DMS79 (cell line): Measurements from ENCODE around the gene PDZD7.
"Not testable (repeated sequence)": the region's sequence is repeated elsewhere in the genome, so short reads cannot be mapped to it uniquely, and the experiment has no call there.

Experiments used
- DNase-seq: peaks from one replicate; lab custom pipeline; 2025; lab: John Stamatoyannopoulos, UW

The PDZD7 gene

DNA sequence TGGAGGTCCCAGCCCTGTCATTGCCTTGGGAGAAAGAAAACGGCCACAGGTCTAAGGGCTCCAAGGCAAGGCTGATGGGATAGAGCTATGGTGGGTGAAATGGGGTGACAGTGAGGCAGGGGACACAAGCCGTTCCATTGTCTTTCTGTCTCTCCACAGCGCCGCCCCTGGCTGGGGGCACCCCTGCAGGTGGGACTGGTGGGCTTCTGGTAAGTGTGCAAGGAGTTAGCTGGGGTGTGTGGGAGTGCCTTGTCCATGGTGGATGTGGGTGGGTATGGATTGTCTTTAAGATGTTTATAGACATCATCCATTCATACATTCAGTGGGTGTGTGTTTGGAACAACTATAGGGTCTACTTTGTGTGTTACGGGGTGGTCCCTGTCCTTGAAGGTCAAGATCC, 7.6 kb upstream of the PDZD7 start:
- DNase-seq: no peak

DNA sequence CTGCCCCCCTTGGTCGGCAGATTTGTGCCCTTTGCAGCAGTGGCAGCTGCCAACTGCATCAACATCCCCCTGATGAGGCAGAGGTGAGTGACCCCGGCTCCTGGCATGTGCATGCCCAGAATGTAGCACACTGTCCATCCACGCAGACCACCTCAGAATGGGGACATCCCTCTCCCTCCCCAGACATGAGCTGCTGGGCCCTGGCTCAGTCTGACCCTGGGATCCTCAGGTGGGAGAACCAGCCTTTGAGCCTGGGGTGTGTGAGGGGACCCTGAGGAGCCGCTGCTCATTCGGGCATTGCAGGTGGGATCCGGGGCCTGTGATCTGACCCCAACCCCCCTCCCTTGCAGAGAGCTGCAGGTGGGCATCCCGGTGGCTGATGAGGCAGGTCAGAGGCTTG, 5.8 kb upstream of the PDZD7 start:
- DNase-seq: no peak

DNA sequence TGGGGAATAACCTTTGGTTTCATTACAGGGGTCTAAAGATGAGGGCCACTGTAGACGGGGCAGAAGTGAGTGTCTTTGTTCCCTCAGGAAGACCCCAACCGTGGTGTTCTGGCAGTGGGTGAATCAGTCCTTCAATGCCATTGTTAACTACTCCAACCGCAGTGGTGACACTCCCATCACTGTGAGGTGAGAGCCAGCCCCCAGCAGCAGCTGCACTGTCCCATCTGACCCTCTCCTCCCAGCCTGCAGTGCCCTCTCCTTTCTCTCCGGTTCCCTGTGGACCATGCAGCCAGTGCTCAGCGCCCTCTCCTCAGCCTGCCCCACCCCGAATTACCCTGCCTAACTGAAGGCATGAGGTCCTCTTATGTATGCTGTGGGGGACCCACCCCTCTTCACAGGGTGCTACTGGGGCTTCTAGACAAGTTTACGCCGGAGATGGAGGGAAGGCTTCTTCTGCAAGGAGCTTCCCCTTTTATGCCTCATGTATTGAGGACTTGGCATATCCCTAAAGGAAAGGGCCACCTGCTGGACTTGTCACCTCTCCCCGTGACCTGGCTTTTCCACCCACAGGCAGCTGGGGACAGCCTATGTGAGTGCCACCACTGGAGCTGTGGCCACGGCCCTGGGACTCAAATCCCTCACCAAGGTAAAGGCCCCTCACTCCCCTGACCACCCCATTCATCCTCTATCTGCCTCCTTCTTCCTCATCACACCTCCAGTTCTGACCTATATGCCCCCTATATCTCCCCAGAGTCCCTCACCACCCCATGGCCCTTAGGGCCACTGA, 5.2 kb upstream of the PDZD7 start:
- no peak for DNase-seq

DNA sequence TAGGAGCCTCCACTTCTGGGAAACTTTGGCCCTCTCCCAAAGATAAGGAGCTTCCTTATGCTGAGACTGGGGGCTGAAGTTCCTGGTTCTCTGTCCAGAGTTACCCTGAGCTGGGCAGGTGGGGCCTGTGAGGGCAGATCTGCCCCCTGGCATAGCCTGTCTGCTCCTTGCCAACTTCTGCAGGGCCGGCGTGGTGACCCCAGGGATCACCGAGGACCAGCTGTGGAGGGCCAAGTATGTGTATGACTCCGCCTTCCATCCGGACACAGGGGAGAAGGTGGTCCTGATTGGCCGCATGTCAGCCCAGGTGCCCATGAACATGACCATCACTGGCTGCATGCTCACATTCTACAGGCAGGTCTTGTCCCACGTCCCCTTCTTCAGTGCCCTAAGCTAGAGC, 4.4 kb upstream of the PDZD7 start:
- DNase-seq: no peak

DNA sequence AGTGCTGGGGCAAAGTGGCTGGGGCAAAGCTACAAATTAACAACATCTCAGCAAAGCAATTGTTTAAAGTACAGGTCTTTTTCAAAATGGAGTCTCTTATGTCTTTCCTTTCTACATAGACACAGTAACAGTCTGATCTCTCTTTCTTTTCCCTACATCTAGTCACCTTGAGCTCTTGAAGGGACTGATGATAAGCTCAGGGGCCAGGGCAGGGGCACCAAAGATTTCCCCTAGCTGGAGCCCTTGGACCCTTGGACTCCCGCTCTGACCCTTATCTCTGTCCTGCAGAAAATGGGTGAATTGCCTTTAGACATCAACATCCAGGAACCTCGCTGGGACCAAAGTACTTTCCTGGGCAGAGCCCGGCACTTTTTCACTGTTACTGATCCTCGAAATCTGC, 3.5 kb upstream of the PDZD7 start:
- DNase-seq: not testable (repeated sequence)

DNA sequence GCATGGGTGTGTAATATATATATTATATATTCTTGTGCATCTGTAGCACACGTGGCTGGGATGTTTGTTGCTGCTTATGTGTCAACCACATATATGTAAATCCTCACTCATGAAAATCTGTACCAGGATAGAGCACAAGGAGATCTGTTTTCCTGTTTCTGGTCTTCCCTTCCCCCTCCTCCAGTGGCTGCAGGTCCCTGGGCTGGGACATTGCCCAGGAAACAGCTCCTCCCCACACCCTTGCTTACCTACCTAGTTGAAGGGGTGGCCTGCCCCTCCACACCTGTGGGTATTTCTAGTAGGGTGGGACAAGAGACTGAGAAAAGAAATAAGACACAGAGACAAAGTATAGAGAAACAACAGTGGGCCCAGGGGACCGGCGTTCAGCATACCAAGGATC, 2.3 kb upstream of the PDZD7 start:
- DNase-seq: no peak

DNA sequence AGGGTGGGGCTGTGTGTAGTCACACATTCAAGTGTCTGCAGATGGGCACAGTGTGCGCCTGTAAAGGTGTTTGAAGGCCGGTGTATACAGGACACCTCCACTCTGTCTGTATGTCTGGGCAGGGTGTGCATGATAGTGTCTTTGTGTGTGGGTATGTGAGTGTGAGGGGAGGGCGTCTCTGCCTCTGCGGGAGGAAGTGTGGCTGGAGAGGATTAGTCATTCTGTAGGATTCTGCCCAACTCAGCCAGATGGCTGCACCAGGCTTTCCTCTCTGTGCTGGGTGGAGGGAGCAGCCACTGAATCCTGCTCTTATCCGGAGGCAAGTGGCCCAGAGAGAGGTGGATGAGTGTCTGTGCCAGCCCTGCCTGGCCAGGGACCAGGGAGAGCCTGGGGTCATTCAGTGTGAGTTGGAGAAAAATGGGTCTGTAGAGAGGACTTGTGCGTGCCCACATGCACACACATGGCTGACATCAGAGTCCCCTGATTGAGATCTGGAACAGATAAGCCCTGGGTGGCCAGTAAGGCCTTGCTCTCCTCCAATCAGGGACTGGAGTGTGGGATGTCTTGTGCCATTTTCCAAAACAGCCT, 1.8 kb upstream of the PDZD7 start:
- DNase-seq: peak; percentile 4

DNA sequence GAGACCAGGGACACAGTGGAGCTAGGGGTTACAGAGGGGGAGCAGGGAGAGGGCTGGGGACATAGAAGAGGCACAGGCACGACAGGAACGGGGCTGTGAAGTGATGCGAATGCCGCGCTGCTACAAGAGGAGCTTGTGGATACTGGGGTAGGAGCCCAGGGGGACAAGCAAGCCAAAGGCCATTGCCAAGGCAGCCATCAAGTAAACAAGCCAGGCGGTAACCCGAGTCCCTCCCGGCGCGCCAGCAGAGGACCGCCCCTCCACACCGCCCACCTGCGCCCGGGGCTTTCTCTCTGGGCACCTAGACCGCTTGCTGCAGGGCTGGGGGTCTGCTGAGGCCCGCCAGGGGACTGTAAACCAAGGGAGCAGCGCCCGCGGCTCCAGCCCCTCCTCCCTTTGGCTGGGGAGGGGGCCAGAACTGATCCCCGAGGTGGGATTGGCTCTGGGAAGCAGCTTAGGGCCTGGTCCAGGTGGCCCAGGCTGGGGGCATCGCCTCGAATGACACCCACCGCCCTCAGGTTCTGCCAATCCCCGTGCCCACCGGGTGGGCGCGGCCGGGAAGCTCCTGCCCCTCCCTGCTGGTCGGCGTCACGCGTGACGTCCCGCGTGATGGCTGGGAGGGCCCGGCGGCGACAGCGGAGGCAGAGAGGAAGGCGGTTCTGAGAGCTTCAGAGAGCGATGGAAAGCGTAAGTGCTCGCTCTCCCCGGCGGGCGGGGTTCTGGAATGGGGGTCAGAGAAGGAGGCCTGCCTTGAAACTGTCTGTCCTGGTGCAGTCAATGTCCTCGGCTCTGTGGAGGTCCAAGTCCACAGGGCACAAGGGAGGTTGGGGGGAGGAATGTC, 1.1 kb upstream of the PDZD7 start:
- DNase-seq: peak; percentile 13

DNA sequence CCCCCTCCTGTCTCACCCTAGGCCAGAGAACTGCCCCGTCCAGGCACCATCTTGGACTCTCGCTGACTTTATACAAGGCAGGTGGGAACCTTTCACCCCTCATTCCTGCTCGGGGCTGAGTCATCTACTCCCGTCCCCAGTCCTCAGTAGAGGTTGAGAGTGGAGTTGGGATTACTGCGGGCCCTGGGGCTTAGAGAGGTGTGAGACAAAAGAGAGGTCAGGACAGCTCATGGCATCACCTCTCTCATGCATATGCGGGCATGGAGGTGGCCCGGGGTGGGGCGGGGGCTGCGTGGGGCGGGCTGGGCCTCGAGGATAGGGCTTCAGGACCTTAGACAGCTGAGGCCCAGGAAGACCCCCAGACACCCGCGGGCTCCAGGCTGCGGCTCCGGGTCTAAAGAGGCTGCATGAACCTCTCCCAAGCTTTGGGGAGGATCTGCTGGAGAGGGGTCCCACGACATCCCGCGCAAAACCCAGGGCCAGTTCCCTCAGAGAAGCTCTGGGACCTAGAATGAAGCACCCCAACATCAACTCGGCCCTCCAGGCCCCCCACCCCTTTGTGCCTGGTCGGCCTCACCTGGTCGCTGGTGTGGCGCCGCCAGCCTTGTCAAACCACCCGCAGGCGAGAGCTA, 317 bp downstream of the PDZD7 start:
- no peak for DNase-seq

DNA sequence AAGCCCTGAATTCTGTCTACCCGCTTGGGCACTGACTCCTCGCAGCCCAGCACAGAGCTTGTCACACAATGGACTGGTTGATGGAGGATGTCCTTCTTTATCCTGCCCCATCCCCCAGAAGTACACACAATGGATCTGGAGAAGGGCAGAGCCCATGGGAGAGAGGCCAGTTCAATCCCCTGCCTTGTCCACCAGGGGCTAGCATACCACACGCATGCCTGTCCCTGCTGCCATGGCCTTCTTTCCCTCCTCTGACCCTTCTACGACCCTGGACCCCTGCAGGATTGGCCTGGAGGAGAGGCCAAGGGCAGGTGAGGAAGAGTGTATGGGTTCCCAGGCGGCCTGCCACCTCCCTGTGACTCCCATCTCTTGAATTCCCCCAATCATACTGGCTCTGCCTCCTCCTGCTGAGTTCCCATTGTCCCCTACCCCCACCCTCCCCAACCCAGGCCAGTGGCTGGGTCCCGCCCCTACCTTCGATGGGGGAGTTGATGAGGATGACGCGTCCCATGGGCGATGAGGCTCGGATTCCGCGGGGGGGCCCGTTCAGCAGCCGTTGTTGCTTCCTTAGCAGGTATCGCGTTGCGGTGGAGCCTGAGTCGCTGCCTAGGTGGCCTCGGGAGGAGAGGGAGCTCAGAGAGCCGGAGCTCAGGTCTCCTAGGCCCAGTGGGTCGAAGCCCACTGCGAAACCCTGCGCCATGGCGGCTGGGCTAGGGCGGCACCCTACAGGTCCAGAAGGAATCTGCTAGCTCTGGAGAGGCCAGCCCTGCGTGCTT, 1.2 kb downstream of the PDZD7 start:
- DNase-seq: no peak

DNA sequence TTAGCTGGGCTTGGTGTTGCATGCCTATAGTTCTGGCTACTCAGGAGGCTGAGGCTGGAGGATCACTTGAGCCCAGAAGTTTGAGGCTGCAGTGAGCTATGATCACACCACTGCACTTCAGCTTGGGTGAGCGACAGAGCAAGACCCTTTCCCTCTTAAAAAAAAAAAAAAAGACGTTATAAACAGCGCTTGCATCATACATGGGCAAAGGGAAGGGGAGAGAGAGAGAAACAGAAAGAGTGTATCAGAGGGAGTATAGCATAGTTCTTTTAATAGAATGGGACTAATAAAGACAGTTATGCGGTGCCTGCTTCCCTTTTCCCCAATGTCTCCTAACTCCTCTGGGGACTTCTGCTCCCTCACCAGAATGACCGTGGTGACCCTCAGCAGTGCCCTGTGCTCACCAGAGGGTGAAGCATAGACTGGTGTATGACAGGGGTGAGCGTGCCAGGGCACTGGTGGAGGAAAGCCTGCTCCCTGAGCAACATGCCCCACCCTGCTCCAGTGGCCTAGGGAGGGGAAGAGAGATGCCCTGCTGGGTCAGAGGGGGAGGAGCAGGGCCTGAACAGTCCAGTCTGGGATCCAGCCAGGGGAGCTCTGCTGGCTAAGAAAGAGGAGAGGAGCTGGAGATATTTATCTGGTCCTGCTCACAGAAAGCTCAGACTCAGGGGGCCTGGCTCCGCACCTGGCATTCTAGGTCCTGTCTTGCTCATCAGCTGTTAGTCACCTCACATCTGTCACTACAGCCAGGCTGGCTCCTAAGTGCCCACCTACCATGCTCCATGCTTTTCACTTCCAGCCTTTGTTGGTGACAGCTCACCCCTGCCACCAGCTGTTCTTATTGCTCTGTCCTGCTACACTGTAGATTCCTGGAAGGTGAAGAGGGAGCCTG, 2.2 kb downstream of the PDZD7 start:
- no peak for DNase-seq

DNA sequence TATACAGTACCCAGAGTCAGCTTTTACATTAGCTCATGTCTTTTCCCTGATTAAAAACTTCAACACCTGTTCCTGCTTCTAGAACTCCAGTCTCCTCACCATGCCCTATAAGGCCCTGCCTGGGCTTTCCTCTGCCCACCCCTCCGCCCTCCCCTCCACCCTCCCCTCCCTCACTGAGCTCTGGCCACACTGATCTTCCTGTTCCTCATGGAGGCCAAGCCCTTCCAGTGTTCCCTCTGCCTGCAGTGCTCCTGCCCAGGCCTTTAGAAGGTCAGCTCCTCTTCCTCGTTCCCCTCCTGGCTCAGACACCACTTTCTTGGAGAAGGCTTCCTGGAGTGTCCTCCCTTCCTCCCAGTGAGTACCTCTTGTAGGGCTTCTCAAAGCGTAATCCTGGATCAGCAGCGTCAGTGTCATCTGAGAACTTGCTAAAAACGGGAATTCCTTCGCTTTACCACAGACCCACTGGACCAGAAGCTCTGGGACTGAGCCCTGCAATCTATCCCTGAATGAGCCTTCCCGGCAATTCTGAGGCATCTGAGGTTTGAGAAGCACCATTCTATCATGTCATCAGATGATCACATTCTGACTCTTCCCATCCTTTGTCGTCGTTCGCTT, 3.7 kb downstream of the PDZD7 start:
- DNase-seq: no peak

DNA sequence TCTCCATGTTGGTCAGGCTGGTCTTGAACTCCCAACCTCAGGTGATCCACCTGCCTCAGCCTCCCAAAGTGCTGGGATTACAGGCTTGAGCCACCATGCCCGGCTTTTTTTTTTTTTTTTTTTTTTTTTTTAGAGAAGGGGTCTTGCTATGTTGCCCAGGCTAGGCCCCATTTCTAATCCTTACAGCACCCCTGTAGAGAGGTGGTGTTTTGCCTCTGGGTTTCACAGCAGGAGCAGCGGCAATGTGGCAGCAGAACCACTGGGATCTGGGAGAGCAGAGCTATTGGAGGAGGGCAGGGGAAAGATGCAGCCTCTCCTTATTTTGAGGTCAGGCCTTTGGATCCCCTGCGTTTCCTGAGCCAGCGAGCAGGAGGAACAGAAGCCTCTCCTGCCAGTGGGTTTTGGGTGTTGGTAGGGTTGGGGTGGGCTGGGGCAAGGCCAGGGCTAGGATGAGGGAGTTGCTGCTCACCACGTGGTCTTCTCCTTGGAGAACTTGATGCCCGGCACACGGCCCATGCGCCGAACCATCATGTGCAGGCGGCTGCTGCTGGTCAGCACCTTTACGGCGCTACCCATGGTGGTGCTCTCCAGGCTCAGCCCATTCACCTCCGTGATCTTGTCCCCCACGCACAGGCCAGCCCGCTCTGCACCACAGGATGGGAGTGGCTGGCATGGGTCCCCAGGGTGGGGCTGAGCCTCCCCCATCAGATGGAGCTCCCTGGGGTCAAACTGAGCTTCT, 7.8 kb downstream of the PDZD7 start:
- no peak for DNase-seq

DNA sequence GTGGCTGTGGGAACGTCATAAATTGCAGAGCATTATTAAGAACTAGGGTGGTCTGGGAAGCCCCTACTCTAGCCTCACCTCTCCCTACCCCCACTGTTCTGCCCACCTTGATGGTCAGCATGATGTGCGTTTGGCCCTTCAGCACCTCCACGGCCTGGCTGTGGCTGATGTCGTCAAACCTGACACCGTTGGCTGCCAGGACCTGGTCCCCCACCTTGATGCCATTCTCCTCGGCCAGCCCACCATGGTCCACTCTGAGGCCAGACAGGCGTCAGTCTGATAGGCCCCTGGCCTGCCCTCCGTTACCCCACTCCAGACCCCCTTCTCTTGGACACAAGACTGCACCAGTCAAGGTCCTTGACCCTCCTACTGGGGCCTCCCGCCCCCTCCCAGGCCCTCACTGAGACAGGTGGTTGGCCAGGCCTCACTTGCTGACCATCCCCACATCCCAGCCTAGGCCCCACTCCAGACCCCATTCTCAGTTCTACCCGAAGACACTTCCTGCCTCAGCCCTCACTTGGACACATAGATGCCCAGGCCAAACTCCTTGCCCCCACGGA, 9.2 kb downstream of the PDZD7 start:
- no peak for DNase-seq

DNA sequence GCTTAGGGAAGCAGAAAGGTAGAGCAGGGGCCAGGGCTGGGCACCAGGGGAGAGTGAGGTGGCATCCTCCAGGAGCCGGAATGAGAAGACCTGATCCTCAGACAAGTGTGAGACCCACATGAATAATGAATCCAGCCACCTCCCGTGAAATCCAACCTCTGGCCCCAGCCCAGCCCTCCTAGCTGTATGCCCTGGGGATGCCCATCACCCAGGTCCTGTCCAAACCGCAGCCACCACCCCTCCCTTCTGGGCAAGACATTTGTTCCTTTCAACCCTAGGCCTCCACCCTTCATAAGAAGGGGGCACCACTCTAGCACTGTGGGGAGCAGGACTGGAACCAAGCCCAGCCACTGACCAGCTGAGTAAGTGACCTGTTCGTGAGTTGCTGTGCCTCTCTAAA, 9.7 kb downstream of the PDZD7 start:
- no peak for DNase-seq

DNA sequence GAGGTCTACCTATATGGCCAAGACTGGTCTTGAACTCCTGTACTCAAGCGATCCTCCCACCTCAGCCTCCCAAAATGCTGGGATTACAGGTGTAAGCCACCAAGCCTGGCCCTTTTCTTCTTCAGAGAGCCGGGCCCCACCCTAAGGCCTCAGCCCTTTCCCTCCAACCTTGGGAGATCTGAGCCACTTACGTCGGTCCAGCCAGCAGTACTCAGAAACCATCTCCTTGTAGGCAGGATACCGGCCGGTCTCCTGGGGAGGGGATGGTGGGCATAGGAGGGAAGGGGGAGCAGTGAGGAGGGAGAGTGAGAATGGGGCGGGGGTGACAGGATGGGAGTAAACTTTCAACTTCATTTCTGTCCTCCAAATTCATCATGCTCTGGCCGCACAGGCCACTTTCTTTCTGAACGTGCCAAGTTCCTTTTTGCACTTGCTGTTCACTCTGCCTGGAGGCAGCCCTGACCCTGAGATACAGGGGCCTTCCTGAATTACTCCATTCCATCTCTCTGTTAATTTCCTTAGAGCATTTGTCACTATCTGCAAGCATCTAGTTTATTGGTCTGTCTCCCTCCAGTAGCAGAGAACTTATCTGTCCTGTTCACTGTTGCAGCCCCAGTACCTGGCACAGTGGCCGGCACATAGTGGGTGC, 10.4 kb downstream of the PDZD7 start:
- DNase-seq: no peak

DNA sequence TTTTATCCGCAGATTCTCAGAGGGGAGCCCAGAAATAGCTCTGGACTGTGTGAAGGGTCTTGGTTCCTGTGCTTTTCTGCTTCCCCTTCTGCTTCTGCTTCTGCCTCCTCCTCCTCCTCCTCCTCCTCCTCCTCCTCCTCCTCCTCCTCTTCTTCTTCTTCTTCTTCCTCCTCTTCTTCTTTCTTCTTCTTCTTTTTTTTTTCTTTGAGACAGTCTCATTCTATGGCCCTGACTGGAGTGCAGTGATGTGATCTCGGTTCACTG, 11.6 kb downstream of the PDZD7 start:
- DNase-seq: no peak

DNA sequence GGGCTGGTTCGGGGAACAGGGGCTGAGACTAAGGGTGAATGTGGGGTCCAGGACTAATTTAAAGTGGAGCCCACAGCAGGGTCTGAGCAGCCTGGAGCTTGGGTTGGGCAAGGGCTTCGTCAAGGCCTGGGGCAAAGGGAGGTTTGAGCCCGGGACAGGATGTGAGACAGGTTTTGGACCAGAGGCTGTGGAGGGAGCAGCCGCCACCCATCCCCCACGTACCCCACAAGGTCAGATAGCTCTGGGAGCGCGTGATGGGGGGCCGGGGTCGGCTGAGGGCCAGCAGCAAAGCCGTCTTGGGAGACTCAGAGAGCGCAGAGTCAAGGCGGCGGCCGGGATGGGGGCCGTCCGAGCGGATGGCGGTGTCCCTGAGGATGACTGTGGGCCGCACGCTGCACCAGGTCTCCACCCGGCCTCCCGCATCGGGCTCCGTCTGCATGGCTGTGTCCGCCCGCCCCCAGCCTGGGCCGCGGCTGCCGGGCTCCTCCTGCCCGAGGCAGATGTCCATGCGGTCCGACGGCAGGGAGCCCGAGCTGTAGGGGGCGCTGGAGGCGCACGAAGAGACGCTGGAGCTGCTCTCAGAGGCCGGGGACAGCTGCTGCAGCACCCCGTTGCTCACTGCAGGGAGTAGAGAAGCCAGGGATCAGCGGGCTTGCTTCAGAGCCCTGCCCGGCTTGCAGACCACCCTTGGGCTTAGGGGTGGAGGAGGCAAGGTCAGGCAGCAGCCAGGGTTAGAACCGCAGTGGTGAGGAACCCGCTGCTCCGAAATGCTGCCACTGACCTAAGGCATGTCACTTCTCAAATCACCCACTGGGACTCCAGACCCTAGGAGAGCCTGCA, 12.1 kb downstream of the PDZD7 start:
- DNase-seq: peak; percentile 30
